GM18909 (cell line): ENCODE data around the gene ZNF239.
"Not testable (repeated sequence)": the region's sequence is repeated elsewhere in the genome, so short reads cannot be mapped to it uniquely, and the experiment has no call there.

ENCODE experiments used
- ATAC-seq: cut with Tn5 transposase; IDR thresholded peaks from one replicate; pipeline ENCODE4 v1.9.1; 2021; ENCODE audit warnings: mild to moderate bottlenecking; ENCODE audit not compliant: unreplicated experiment, poor library complexity

The ZNF239 gene

DNA sequence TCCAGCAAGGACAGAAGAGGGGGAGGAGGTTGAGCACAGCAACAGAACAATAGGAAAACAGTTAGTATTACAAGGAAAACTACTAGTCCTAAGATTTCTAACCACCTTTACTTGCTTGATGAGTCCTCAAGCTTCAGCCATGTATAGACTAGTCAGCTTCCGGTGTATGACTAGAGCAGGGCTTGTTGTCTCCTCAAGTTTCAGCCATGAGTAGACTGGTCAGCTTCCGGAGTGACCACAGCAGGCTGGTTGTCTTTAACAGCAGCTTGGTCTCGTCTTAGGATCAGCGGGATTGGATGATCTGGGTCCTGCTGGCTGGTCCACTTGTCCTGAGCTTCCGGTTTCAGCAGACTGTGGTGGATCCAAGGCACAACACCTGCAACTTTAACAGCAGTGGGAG lies 10.6 kb upstream of the ZNF239 start:
- ATAC-seq, result no peak

DNA sequence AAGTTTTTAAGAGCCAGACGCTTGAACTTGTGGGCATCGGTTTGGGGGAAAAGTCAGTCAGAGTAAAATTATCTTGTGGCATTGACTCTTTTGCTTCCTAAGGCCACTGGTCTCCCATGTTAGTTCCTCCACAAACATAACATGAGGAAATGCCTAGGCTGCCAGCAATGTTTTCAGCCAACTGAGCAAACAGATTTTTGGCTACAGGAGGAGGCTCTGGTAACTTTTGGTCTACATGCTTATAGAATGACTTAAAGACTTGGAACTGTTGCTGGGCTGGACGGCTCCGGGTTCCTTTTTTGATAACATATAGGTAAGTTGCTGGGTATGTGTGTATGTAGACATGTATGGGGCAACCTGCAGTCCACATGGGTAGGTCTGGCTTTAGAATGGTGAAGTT lies 9.6 kb upstream of the ZNF239 start:
- ATAC-seq, result no peak

DNA sequence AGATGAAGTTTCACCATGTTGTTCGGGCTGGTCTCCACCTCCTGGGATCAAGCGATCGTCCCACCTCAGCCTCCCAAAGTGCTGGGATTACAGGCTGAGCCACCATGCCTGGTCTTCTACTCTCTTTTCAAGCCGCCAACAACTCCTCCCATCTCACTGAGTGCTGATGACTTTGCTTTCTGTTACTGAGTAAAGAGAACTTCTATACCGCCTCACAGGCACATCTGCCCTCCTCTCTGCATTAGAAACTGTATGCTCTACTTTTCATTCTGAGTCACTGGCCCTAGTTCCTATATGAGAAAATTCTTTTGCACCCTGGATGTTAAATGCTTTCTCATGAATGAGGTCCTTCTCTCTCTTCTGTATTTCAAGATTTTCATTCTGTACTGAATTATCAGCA lies 2.2 kb upstream of the ZNF239 start:
- ATAC-seq, result no peak

DNA sequence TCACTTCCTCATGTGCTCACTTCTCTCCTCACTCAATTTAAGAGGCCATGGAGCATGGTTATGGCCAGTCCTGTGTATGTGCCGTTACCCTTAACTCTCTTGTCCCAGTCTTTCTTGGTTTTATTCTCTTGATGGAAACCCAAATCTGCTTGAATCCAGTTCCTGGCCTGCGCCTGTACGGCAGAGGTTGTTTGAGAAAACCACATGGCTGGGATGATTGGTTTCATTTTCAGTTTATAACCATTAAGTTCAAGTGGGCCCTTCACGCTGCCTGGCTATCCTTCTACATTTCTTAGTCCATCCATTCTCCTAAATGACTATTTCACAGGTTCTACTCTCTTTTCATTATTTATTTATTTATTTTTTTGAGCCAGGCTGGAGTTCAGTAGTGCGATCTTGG lies 1.6 kb upstream of the ZNF239 start:
- no peak for ATAC-seq

DNA sequence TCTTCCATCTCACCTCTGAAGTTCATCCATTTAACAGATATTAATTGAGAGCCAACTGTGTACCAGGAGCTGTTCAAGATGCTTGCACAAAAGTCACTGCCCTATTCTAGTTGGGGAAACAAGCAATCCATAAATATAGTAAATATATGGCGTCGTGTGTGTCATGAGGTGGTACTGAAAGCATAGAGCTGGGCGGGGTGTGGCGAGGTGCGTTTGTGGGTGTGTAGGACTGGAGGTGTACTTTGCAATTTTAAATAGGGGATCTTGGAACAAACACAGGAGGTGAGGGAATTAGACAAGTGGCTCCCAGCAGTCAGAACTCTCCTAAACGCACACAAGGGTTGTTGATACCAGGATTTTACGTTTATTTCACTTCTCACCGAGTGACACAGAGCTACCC lies 490 bp upstream of the ZNF239 start:
- no peak for ATAC-seq

DNA sequence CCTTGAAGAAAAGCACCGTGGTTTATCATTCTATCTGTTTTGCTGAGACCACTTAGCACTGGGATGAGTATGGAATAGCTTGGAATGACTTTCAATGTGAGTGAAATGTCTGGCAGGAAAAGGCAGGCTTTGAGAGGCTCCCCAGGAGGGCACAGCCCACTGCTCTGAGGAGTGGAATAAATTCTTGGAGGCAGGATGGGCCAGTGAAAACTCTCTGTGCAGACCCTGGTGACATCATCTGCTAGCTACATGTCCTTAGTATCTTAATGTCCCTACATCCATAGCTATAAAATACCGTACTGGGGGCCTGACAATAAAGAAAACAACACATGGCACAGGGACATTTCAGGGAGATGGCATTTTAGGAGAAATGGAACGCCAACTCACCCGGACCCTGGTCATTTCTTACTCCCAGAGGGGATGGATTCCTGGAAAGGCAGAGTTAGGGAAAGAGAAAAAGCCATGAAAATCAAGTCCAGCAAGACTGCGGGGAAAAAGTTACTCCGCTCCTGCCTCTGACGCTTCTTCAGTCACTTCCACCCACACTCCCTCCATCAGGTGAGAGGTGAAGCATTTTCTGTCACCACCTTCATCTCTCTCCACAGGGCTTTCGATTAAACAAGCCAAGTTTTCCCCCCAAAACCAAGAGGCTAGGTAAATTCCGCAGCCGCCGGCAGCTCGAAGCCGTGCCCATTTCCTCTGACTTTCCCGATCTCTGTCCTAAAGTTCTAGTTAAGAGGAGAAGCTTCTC lies 991 bp downstream of the ZNF239 start:
- no peak for ATAC-seq

DNA sequence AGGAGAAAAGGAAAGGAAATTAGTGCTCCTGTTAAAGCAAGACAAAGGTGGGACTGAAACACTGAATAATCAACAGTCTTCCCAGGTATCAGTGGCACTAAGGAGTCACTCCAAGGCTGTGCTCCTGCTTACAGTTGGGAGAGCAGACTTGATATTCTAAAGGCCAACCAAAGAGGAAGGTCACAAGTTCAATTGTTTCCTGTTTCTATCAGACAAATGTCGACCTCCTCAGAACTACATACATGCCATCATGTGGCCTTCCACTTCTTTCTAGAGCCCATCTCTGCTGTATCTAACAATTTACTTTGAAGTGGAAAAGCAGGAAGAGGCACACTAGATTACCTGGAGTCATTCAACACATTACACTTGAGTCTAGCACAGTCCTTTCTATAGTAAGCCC lies 3.4 kb downstream of the ZNF239 start:
- no peak for ATAC-seq

DNA sequence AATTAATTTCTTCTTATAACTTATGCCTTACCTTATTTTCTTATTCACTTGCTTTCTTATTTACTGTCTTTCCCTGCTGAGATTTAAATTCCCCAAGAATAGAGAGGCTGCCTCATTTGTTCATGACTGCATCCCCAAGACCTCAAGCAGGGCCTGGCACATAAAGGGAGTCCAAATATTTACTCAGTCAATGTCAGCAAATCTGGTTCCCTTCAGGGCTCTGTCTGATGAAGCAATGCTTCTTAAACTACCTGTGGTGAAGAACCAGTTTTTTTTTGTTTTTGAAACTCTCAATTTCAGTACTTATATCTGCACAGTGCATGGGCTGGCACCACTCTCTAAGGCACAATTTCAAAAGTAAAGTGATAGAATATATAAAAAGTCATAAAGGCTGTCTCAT lies 4.7 kb downstream of the ZNF239 start:
- ATAC-seq, result no peak

DNA sequence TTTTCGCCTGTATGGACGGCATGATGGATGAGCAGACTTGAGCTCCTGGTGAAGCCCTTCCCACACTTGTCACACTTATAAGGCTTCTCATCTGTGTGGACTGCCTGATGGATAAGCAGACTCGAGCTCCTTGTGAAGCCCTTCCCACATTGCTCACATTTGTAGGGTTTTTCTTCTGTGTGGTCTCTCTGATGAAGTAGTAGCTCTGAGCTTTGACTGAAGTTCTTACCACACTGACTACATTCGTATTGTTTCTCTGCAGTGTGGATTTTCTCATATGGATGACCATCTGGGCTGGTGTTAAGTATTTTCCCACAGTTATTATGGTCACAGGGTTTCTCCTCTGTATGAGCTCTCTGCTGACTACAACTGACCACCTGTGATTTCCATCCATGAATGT lies 17.2 kb downstream of the ZNF239 start:
- no peak for ATAC-seq

DNA sequence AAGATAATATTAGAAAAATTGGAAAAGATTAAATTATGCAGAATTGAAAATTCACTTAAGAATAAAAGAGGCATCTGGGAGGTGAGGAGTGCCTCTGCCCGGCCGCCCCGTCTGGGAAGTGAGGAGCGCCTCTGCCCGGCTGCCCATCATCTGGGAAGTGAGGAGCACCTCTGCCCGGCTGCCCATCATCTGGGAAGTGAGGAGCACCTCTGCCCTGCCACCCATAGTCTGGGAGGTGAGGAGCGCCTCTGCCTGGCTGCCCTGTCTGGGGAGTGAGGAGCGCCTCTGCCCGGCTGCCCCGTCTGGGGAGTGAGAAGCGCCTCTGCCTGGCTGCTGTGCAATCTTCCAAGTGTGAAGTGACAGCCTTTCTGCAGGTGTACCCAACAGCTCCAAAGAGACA lies 30.7 kb downstream of the ZNF239 start:
- ATAC-seq, result not testable (repeated sequence)

DNA sequence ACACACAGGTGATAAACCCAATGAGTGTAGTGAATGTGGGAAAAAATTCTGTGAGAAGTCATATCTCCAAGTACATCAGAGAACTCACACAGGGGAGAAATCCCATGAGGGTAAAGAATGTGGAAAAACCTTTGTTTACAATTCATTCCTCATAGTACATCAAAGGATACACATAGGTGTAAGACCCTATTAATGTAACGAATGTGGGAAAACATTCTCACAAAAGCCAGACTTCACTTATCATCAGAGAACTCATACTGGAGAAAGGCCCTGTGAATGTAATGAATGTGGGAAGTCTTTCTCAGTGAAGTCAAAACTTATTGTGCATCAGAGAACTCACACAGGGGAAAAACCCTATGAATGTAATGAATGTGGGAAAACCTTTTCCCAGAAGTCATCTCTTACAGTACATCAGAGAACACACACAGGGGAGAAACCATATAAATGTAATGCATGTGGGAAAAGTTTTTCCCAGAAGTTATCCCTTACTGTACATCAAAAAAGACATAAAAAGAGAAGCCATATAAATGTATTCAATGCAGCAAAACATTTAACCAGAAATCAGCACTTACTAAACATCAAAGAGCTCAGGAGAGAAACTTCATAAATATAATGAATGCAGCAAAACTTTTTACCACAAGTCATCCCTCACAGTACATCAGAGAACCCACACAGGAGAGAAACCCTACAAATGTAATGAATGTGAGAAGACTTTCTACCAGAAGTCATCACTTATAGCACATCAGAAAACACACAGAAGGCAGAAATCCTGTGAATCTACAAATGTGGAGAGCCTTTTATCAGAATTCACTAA lies 49.8 kb downstream of the ZNF239 start:
- no peak for ATAC-seq
